ENCODE measurements around the gene SDHB.

- TF ChIP-seq, protein P1, sequence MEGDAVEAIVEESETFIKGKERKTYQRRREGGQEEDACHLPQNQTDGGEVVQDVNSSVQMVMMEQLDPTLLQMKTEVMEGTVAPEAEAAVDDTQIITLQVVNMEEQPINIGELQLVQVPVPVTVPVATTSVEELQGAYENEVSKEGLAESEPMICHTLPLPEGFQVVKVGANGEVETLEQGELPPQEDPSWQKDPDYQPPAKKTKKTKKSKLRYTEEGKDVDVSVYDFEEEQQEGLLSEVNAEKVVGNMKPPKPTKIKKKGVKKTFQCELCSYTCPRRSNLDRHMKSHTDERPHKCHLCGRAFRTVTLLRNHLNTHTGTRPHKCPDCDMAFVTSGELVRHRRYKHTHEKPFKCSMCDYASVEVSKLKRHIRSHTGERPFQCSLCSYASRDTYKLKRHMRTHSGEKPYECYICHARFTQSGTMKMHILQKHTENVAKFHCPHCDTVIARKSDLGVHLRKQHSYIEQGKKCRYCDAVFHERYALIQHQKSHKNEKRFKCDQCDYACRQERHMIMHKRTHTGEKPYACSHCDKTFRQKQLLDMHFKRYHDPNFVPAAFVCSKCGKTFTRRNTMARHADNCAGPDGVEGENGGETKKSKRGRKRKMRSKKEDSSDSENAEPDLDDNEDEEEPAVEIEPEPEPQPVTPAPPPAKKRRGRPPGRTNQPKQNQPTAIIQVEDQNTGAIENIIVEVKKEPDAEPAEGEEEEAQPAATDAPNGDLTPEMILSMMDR (IDR thresholded peaks at IDR 0.05), result no peak
- TF ChIP-seq POLR2A (IDR thresholded peaks at IDR 0.05), result no peak
Measured at GRCh38 chr1:16978139-16978538, 75.7 kb downstream of the SDHB start.

All from body of pancreas (tissue), 4 donors.